SU-DHL-6 (cell line): Measurements from ENCODE around the gene HTR2C.

Experiments used
- H2AFZ ChIP-seq: fragments of 200-600 bp; sonication (generic); 2 replicates; pipeline ENCODE4 v1.6.1; 2014; ENCODE audit warnings: low read depth, mild to moderate bottlenecking, moderate library complexity, mixed read lengths, antibody characterized with exemption, low read length; ENCODE audit not compliant: severe bottlenecking
- H3F3A ChIP-seq: fragments of 200-600 bp; shearing (Covaris generic); 2 replicates; pipeline ENCODE4 v1.6.0; 2016; ENCODE audit warnings: antibody characterized with exemption, mild to moderate bottlenecking; ENCODE audit not compliant: insufficient read depth
- H3K27ac ChIP-seq: fragments of 200-600 bp; sonication (generic); 2 replicates; pipeline ENCODE4 v1.5.1; 2016; ENCODE audit warnings: low read depth, mild to moderate bottlenecking, low read length, moderate library complexity, mixed read lengths
- H3K27me3 ChIP-seq: fragments of 200-600 bp; sonication (generic), shearing (Covaris generic); 2 replicates; pipeline ENCODE4 v1.6.0; 2014; ENCODE audit warnings: mild to moderate bottlenecking, low read length
- H3K36me3 ChIP-seq: fragments of 200-600 bp; sonication (generic); 2 replicates; pipeline ENCODE4 v1.6.1; 2014; ENCODE audit warnings: mild to moderate bottlenecking, low read length, mixed read lengths
- H3K4me2 ChIP-seq: fragments of 300-600, 200-600 bp; shearing (Covaris generic), sonication (generic); 2 replicates; pipeline ENCODE4 v1.6.0; 2014; ENCODE audit warnings: low read length, low read depth, mild to moderate bottlenecking; ENCODE audit not compliant: poor library complexity, severe bottlenecking
- H3K4me3 ChIP-seq: fragments of 200-600 bp; sonication (generic); 2 replicates; pipeline ENCODE4 v1.5.1; 2014; ENCODE audit warnings: antibody characterized with exemption, low read length, mild to moderate bottlenecking, mixed read lengths; ENCODE audit not compliant: insufficient read depth, poor library complexity, severe bottlenecking
- H3K79me2 ChIP-seq: fragments of 200-600 bp; sonication (generic); 2 replicates; pipeline ENCODE4 v1.6.1; 2014; ENCODE audit warnings: mild to moderate bottlenecking, low read length, moderate library complexity; ENCODE audit not compliant: insufficient read depth
- H3K9ac ChIP-seq: fragments of 200-600 bp; sonication (generic); 2 replicates; pipeline ENCODE4 v1.7.0; 2014; ENCODE audit warnings: mild to moderate bottlenecking, low read length
- H3K9me2 ChIP-seq: fragments of 200-600 bp; sonication (generic); replicated peaks from 2 replicates; pipeline ENCODE4 v1.6.1; 2014; ENCODE audit warnings: low read length; ENCODE audit not compliant: insufficient read depth
- H3K9me3 ChIP-seq: fragments of 200-600 bp; sonication (generic); 2 replicates; pipeline ENCODE4 v1.6.1; 2014; ENCODE audit warnings: low read length, mixed read lengths; ENCODE audit not compliant: insufficient read depth
- H4K20me1 ChIP-seq: fragments of 200-600 bp; sonication (generic); 2 replicates; pipeline ENCODE4 v1.6.1; 2014; ENCODE audit warnings: low read depth, mild to moderate bottlenecking, antibody characterized with exemption, low read length, moderate library complexity, mixed read lengths
- EZH2phosphoT487 ChIP-seq: fragments of 200-600 bp; sonication (generic), shearing (Covaris generic); conservative IDR thresholded peaks from 2 replicates; pipeline ENCODE4 v1.6.1; 2018; ENCODE audit warnings: mild to moderate bottlenecking, antibody characterized with exemption, low read length, moderate library complexity, mixed read lengths
- TF ChIP-seq, protein P1 (sequence below): fragments of 200-600 bp; sonication (generic); IDR thresholded peaks from one replicate; pipeline ENCODE4 v1.5.1; 2017; ENCODE audit warnings: antibody characterized with exemption, mild to moderate bottlenecking, low read length, moderate library complexity; ENCODE audit not compliant: insufficient read depth, poor library complexity, severe bottlenecking

The HTR2C gene

DNA sequence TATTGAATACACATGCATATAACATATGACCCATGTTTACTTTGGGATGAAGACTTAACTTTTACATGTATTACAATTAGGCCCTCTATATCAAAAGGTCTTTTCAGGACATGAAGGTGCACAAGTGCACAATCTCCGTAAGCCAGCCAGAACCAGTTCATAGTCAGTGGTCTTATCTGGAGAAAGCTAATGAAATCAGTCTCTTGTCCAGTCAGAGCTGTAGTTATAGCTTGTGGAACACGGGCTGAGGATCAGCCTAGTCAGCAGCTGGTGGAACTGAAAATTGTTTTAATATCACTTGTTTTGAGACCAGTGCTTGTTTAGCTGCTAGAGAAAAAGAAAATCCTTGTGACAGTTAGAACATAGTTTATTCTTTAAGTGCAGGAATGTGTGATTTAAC is 235.6 kb downstream of the HTR2C start:
- Histone ChIP-seq H3K4me2 (no peak overlapping the region), H3K9me3 (no peaks in the 10 kb centered on the region), H3K36me3 (no peaks in the 10 kb centered on the region), H3K79me2 (no peaks in the 10 kb centered on the region), H3K27me3 (no peaks in the 10 kb centered on the region), H3K27ac (no peak overlapping the region), H3K9ac (no peak overlapping the region), H3F3A (no peaks in the 10 kb centered on the region), H2AFZ (no peak overlapping the region), H4K20me1 (no peaks in the 10 kb centered on the region), H3K4me3 (no peak overlapping the region), H3K9me2 (no peaks in the 10 kb centered on the region)
- TF ChIP-seq, protein P1, sequence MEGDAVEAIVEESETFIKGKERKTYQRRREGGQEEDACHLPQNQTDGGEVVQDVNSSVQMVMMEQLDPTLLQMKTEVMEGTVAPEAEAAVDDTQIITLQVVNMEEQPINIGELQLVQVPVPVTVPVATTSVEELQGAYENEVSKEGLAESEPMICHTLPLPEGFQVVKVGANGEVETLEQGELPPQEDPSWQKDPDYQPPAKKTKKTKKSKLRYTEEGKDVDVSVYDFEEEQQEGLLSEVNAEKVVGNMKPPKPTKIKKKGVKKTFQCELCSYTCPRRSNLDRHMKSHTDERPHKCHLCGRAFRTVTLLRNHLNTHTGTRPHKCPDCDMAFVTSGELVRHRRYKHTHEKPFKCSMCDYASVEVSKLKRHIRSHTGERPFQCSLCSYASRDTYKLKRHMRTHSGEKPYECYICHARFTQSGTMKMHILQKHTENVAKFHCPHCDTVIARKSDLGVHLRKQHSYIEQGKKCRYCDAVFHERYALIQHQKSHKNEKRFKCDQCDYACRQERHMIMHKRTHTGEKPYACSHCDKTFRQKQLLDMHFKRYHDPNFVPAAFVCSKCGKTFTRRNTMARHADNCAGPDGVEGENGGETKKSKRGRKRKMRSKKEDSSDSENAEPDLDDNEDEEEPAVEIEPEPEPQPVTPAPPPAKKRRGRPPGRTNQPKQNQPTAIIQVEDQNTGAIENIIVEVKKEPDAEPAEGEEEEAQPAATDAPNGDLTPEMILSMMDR = no peak
- TF ChIP-seq EZH2phosphoT487 = no peak

DNA sequence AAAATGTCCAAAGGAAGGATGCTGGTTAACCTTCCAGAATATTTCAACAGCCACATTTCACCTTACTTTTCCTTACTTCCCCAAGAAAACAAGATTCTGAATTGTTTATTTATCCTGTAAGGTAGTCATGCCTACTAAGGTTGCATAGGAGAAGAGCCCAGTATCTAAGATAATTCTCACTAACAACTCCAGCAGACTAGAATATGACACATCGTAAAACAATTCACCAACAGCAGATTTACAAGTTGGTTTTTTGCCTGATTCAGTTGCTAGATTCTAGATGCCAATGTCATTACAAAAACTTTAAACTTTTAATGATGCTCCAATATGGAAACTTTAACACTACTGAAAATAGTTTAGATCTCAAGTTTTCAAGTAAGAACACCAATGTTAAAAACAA is 257.2 kb downstream of the HTR2C start:
- H3K9ac ChIP-seq = no peak overlapping the region
- H3K27me3 ChIP-seq = no peaks in the 10 kb centered on the region
- H3K9me2 ChIP-seq = no peaks in the 10 kb centered on the region
- H3F3A ChIP-seq = no peaks in the 10 kb centered on the region
- no peaks in the 10 kb centered on the region for H4K20me1 ChIP-seq
- H3K4me3 ChIP-seq = no peak overlapping the region
- no peak overlapping the region for H3K27ac ChIP-seq
- no peaks in the 10 kb centered on the region for H3K36me3 ChIP-seq
- no peak overlapping the region for H3K4me2 ChIP-seq
- no peak overlapping the region for H2AFZ ChIP-seq
- H3K9me3 ChIP-seq = no peaks in the 10 kb centered on the region
- H3K79me2 ChIP-seq = no peaks in the 10 kb centered on the region
- TF ChIP-seq, protein P1 = no peak

DNA sequence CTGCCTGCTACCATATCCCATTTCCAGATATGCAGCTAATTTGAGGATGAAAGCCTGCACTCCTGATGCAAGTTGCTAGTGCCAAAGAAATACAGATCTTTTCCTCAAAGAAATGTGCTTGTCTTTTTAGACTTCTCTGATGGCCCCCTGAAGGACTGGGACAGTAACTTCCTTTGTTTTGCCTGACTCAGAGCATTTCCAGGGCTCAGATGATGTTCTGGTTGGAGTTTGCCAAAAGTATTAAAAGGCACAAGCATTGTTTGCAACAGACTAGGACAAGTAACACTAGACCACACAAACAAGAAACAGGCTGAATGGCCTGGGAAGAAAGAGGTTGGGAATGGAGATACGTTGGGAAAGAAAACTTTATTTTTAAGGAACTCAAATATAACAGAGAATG is 258.3 kb downstream of the HTR2C start:
- H3K4me2 ChIP-seq = no peak overlapping the region
- H3F3A ChIP-seq = no peaks in the 10 kb centered on the region
- no peaks in the 10 kb centered on the region for H3K36me3 ChIP-seq
- H3K9ac ChIP-seq = no peak overlapping the region
- H3K27ac ChIP-seq = no peak overlapping the region
- no peaks in the 10 kb centered on the region for H3K9me2 ChIP-seq
- no peak overlapping the region for H3K4me3 ChIP-seq
- no peak overlapping the region for H2AFZ ChIP-seq
- H4K20me1 ChIP-seq = no peaks in the 10 kb centered on the region
- no peaks in the 10 kb centered on the region for H3K79me2 ChIP-seq
- TF ChIP-seq, protein P1 = no peak
- TF ChIP-seq EZH2phosphoT487 = no peak
- no peaks in the 10 kb centered on the region for H3K27me3 ChIP-seq
- H3K9me3 ChIP-seq = no peaks in the 10 kb centered on the region

DNA sequence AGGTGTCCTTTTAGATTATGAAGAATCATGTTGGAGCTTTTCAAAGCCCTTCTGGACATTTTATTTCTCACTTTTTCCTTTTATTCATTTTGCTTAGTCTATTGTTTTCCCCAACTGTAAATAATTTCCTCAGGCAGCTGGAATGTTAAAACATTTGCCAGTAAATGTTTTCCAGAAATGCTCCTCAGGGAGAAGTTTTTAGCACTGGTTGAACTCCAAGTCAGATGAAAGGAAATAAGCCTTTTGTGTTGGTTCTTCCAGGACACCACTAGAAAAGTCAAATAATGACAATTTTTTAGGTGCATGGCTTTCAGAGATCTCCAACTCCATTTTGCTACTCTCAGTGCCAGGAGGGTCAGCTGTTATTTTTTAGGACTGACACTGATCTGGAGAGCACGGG is 305.6 kb downstream of the HTR2C start:
- H3K27me3 ChIP-seq = no peaks in the 10 kb centered on the region
- H3K9me3 ChIP-seq = no peaks in the 10 kb centered on the region
- H3K36me3 ChIP-seq = no peaks in the 10 kb centered on the region
- H3K4me2 ChIP-seq = no peak overlapping the region
- no peak overlapping the region for H3K27ac ChIP-seq
- H3F3A ChIP-seq = no peaks in the 10 kb centered on the region
- no peaks in the 10 kb centered on the region for H3K79me2 ChIP-seq
- no peak overlapping the region for H3K4me3 ChIP-seq
- H4K20me1 ChIP-seq = no peaks in the 10 kb centered on the region
- no peak overlapping the region for H2AFZ ChIP-seq
- TF ChIP-seq EZH2phosphoT487 = no peak
- TF ChIP-seq, protein P1 = no peak
- H3K9me2 ChIP-seq = no peaks in the 10 kb centered on the region
- H3K9ac ChIP-seq = no peak overlapping the region
